ENCODE measurements around the gene TSR1.

Gene TSR1

GRCh38 chr17:2376107-2376506 is 39.9 kb upstream of the TSR1 start:
- no peak overlapping the region for H3K4me3 ChIP-seq (ENCODE audit: low read length in 2 of 2)
- H3K27me3 ChIP-seq (ENCODE audit: control insufficient read depth in 1 of 2, insufficient read depth in 2 of 2, low read length in 2 of 2): no peaks in the 10 kb centered on the region
- no peak overlapping the region for H3K27ac ChIP-seq (ENCODE audit: low read length)
- H3K4me1 ChIP-seq (ENCODE audit: control insufficient read depth, insufficient read depth, low read length): no peaks in the 10 kb centered on the region
- H3K9me3 ChIP-seq (ENCODE audit: control insufficient read depth in 2 of 2, low read length in 2 of 2): no peaks in the 10 kb centered on the region
- H3K36me3 ChIP-seq (ENCODE audit: control insufficient read depth in 2 of 2, insufficient read depth in 2 of 2, low read length in 2 of 2): peaks cover 21 to 41% of the 10 kb centered on the region in 2 donors
- H3K9ac ChIP-seq (ENCODE audit: low read length in 2 of 2): no peak overlapping the region

GRCh38 chr17:2375406-2375805 is 39.1 kb upstream of the TSR1 start:
- no peaks in the 10 kb centered on the region for H3K9me3 ChIP-seq (ENCODE audit: control insufficient read depth in 2 of 2, low read length in 2 of 2)
- no peaks in the 10 kb centered on the region for H3K27me3 ChIP-seq (ENCODE audit: control insufficient read depth in 1 of 2, insufficient read depth in 2 of 2, low read length in 2 of 2)
- H3K36me3 ChIP-seq (ENCODE audit: control insufficient read depth in 2 of 2, insufficient read depth in 2 of 2, low read length in 2 of 2): peaks cover 21 to 38% of the 10 kb centered on the region in 2 donors
- H3K27ac ChIP-seq (ENCODE audit: low read length): no peak overlapping the region
- no peak overlapping the region for H3K4me3 ChIP-seq (ENCODE audit: low read length in 2 of 2)
- H3K4me1 ChIP-seq (ENCODE audit: control insufficient read depth, insufficient read depth, low read length): peaks cover 2% of the 10 kb centered on the region
- no peak overlapping the region for H3K9ac ChIP-seq (ENCODE audit: low read length in 2 of 2)

- H3K36me3 ChIP-seq (ENCODE audit: control insufficient read depth in 2 of 2, insufficient read depth in 2 of 2, low read length in 2 of 2): peaks cover 21 to 35% of the 10 kb centered on the region in 2 donors
Observed at GRCh38 chr17:2374549-2375285, 38.5 kb upstream of the TSR1 start.

GRCh38 chr17:2373179-2373578 is 36.9 kb upstream of the TSR1 start:
- peaks cover 21 to 27% of the 10 kb centered on the region in 2 donors for H3K36me3 ChIP-seq (ENCODE audit: control insufficient read depth in 2 of 2, insufficient read depth in 2 of 2, low read length in 2 of 2)

More at GRCh38 chr17:2374549-2375285, 38.5 kb upstream of the TSR1 start:
- Histone ChIP-seq H3K4me1 (ENCODE audit: control insufficient read depth, insufficient read depth, low read length) (peaks cover 9% of the 10 kb centered on the region), H3K9ac (ENCODE audit: low read length in 2 of 2) (no peak overlapping the region), H3K4me3 (ENCODE audit: low read length in 2 of 2) (no peak overlapping the region), H3K9me3 (ENCODE audit: control insufficient read depth in 2 of 2, low read length in 2 of 2) (no peaks in the 10 kb centered on the region), H3K27me3 (ENCODE audit: control insufficient read depth in 1 of 2, insufficient read depth in 2 of 2, low read length in 2 of 2) (no peaks in the 10 kb centered on the region), H3K27ac (ENCODE audit: low read length) (no peak overlapping the region)

GRCh38 chr17:2372681-2373080 is 36.4 kb upstream of the TSR1 start:
- no peak overlapping the region for H3K4me3 ChIP-seq (ENCODE audit: low read length in 2 of 2)
- H3K4me1 ChIP-seq (ENCODE audit: control insufficient read depth, insufficient read depth, low read length): peaks cover 28% of the 10 kb centered on the region
- no peak overlapping the region for H3K9ac ChIP-seq (ENCODE audit: low read length in 2 of 2)
- H3K27ac ChIP-seq (ENCODE audit: low read length): no peak overlapping the region
- no peaks in the 10 kb centered on the region for H3K9me3 ChIP-seq (ENCODE audit: control insufficient read depth in 2 of 2, low read length in 2 of 2)
- peaks cover 21 to 29% of the 10 kb centered on the region in 2 donors for H3K36me3 ChIP-seq (ENCODE audit: control insufficient read depth in 2 of 2, insufficient read depth in 2 of 2, low read length in 2 of 2)
- H3K27me3 ChIP-seq (ENCODE audit: control insufficient read depth in 1 of 2, insufficient read depth in 2 of 2, low read length in 2 of 2): no peaks in the 10 kb centered on the region

More at GRCh38 chr17:2373179-2373578, 36.9 kb upstream of the TSR1 start:
- Histone ChIP-seq H3K27ac (ENCODE audit: low read length) (no peak overlapping the region), H3K9ac (ENCODE audit: low read length in 2 of 2) (no peak overlapping the region), H3K4me1 (ENCODE audit: control insufficient read depth, insufficient read depth, low read length) (peaks cover 24% of the 10 kb centered on the region), H3K9me3 (ENCODE audit: control insufficient read depth in 2 of 2, low read length in 2 of 2) (no peaks in the 10 kb centered on the region), H3K4me3 (ENCODE audit: low read length in 2 of 2) (no peak overlapping the region), H3K27me3 (ENCODE audit: control insufficient read depth in 1 of 2, insufficient read depth in 2 of 2, low read length in 2 of 2) (no peaks in the 10 kb centered on the region)

GRCh38 chr17:2372180-2372579 is 35.9 kb upstream of the TSR1 start:
- no peak overlapping the region for H3K9ac ChIP-seq (ENCODE audit: low read length in 2 of 2)
- H3K4me1 ChIP-seq (ENCODE audit: control insufficient read depth, insufficient read depth, low read length): peaks cover 31% of the 10 kb centered on the region
- H3K27ac ChIP-seq (ENCODE audit: low read length): no peak overlapping the region
- peaks cover 21 to 29% of the 10 kb centered on the region in 2 donors for H3K36me3 ChIP-seq (ENCODE audit: control insufficient read depth in 2 of 2, insufficient read depth in 2 of 2, low read length in 2 of 2)
- no peaks in the 10 kb centered on the region for H3K9me3 ChIP-seq (ENCODE audit: control insufficient read depth in 2 of 2, low read length in 2 of 2)
- H3K4me3 ChIP-seq (ENCODE audit: low read length in 2 of 2): no peak overlapping the region
- no peaks in the 10 kb centered on the region for H3K27me3 ChIP-seq (ENCODE audit: control insufficient read depth in 1 of 2, insufficient read depth in 2 of 2, low read length in 2 of 2)

GRCh38 chr17:2371183-2372130 is 35.2 kb upstream of the TSR1 start:
- H3K9ac ChIP-seq (ENCODE audit: low read length in 2 of 2): no peak overlapping the region
- peaks cover 19 to 25% of the 10 kb centered on the region in 2 donors for H3K36me3 ChIP-seq (ENCODE audit: control insufficient read depth in 2 of 2, insufficient read depth in 2 of 2, low read length in 2 of 2)
- peaks cover 32% of the 10 kb centered on the region for H3K4me1 ChIP-seq (ENCODE audit: control insufficient read depth, insufficient read depth, low read length)
- H3K27ac ChIP-seq (ENCODE audit: low read length): no peak overlapping the region
- H3K9me3 ChIP-seq (ENCODE audit: control insufficient read depth in 2 of 2, low read length in 2 of 2): no peaks in the 10 kb centered on the region
- H3K4me3 ChIP-seq (ENCODE audit: low read length in 2 of 2): no peak overlapping the region
- no peaks in the 10 kb centered on the region for H3K27me3 ChIP-seq (ENCODE audit: control insufficient read depth in 1 of 2, insufficient read depth in 2 of 2, low read length in 2 of 2)

GRCh38 chr17:2370211-2370589 is 33.9 kb upstream of the TSR1 start:
- H3K4me3 ChIP-seq (ENCODE audit: low read length in 2 of 2): no peak overlapping the region
- H3K4me1 ChIP-seq (ENCODE audit: control insufficient read depth, insufficient read depth, low read length): peaks cover 33% of the 10 kb centered on the region
- no peaks in the 10 kb centered on the region for H3K27me3 ChIP-seq (ENCODE audit: control insufficient read depth in 1 of 2, insufficient read depth in 2 of 2, low read length in 2 of 2)
- peaks cover 14 to 25% of the 10 kb centered on the region in 2 donors for H3K36me3 ChIP-seq (ENCODE audit: control insufficient read depth in 2 of 2, insufficient read depth in 2 of 2, low read length in 2 of 2)
- no peaks in the 10 kb centered on the region for H3K9me3 ChIP-seq (ENCODE audit: control insufficient read depth in 2 of 2, low read length in 2 of 2)
- H3K27ac ChIP-seq (ENCODE audit: low read length): no peak overlapping the region
- no peak overlapping the region for H3K9ac ChIP-seq (ENCODE audit: low read length in 2 of 2)

- no peaks in the 10 kb centered on the region for H3K27me3 ChIP-seq (ENCODE audit: control insufficient read depth in 1 of 2, insufficient read depth in 2 of 2, low read length in 2 of 2)
- H3K36me3 ChIP-seq (ENCODE audit: control insufficient read depth in 2 of 2, insufficient read depth in 2 of 2, low read length in 2 of 2): peaks cover 12 to 24% of the 10 kb centered on the region in 2 donors
- no peak overlapping the region for H3K4me3 ChIP-seq (ENCODE audit: low read length in 2 of 2)
- no peaks in the 10 kb centered on the region for H3K9me3 ChIP-seq (ENCODE audit: control insufficient read depth in 2 of 2, low read length in 2 of 2)
- H3K9ac ChIP-seq (ENCODE audit: low read length in 2 of 2): no peak overlapping the region
- no peak overlapping the region for H3K27ac ChIP-seq (ENCODE audit: low read length)
- H3K4me1 ChIP-seq (ENCODE audit: control insufficient read depth, insufficient read depth, low read length): peaks cover 33% of the 10 kb centered on the region
Observed at GRCh38 chr17:2369551-2370210, 33.4 kb upstream of the TSR1 start.

GRCh38 chr17:2369039-2369438 is 32.8 kb upstream of the TSR1 start:
- H3K36me3 ChIP-seq (ENCODE audit: control insufficient read depth in 2 of 2, insufficient read depth in 2 of 2, low read length in 2 of 2): peaks cover 15 to 26% of the 10 kb centered on the region in 2 donors
- peaks cover 33% of the 10 kb centered on the region for H3K4me1 ChIP-seq (ENCODE audit: control insufficient read depth, insufficient read depth, low read length)
- H3K9ac ChIP-seq (ENCODE audit: low read length in 2 of 2): no peak overlapping the region
- H3K27ac ChIP-seq (ENCODE audit: low read length): peak overlapping the region; percentile 49
- no peaks in the 10 kb centered on the region for H3K9me3 ChIP-seq (ENCODE audit: control insufficient read depth in 2 of 2, low read length in 2 of 2)
- no peak overlapping the region for H3K4me3 ChIP-seq (ENCODE audit: low read length in 2 of 2)
- H3K27me3 ChIP-seq (ENCODE audit: control insufficient read depth in 1 of 2, insufficient read depth in 2 of 2, low read length in 2 of 2): no peaks in the 10 kb centered on the region
